Mammary epithelial cell (primary cell): ENCODE results near the gene FAM72B.
"Not testable (repeated sequence)": the region's sequence is repeated elsewhere in the genome, so short reads cannot be mapped to it uniquely, and the experiment has no call there.

Source experiments
- CTCF ChIP-seq, 2 donors: IDR thresholded peaks in 1 of 2; conservative IDR thresholded peaks in 1 of 2; 2 replicates each; pipeline ENCODE4 v1.5.1; 2011 to 2012; ENCODE audit warnings: inconsistent platforms in 2 of 2, low read length in 2 of 2, mild to moderate bottlenecking in 2 of 2, control low read depth in 1 of 2, low read depth in 1 of 2; ENCODE audit not compliant: insufficient read depth in 1 of 2; ENCODE audit errors: extremely low read depth in 1 of 2
- EZH2 ChIP-seq: IDR thresholded peaks from 2 replicates; pipeline ENCODE4 v1.6.1; 2012; ENCODE audit warnings: low read length, inconsistent platforms, borderline replicate concordance

GRCh38 chr1:121154811-121155210 is 29.3 kb downstream of the FAM72B start:
- TF ChIP-seq CTCF (conservative IDR thresholded peaks at IDR 0.05 in 1 of 2, IDR thresholded peaks at IDR 0.05 in 1 of 2; ENCODE audit: extremely low read depth in 1 of 2, insufficient read depth in 1 of 2, low read depth in 1 of 2, low read length in 2 of 2); EZH2: not testable (repeated sequence)
